GM12874 (cell line): ENCODE measurements around the gene NUP133.

Experiments
- TF ChIP-seq, protein P1 (sequence below): IDR thresholded peaks from 2 replicates; pipeline ENCODE4 v1.5.1; 2011; ENCODE audit warnings: low read depth, mild to moderate bottlenecking, control low read depth, low read length, moderate library complexity; ENCODE audit not compliant: insufficient read depth

Gene NUP133

GRCh38 chr1:229507951-229508822 is at the start of gene NUP133:
Gene NUP133 (minus strand): TSS chr1:229508341. CDS start chr1:229508249, 92 bp downstream.
- TF ChIP-seq, protein P1, sequence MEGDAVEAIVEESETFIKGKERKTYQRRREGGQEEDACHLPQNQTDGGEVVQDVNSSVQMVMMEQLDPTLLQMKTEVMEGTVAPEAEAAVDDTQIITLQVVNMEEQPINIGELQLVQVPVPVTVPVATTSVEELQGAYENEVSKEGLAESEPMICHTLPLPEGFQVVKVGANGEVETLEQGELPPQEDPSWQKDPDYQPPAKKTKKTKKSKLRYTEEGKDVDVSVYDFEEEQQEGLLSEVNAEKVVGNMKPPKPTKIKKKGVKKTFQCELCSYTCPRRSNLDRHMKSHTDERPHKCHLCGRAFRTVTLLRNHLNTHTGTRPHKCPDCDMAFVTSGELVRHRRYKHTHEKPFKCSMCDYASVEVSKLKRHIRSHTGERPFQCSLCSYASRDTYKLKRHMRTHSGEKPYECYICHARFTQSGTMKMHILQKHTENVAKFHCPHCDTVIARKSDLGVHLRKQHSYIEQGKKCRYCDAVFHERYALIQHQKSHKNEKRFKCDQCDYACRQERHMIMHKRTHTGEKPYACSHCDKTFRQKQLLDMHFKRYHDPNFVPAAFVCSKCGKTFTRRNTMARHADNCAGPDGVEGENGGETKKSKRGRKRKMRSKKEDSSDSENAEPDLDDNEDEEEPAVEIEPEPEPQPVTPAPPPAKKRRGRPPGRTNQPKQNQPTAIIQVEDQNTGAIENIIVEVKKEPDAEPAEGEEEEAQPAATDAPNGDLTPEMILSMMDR: no peak

GRCh38 chr1:229557200-229557850 is 49.2 kb upstream of the NUP133 start:
- TF ChIP-seq, protein P1: no peak

GRCh38 chr1:229554886-229555621 is 46.9 kb upstream of the NUP133 start:
- TF ChIP-seq, protein P1: no peak

DNA sequence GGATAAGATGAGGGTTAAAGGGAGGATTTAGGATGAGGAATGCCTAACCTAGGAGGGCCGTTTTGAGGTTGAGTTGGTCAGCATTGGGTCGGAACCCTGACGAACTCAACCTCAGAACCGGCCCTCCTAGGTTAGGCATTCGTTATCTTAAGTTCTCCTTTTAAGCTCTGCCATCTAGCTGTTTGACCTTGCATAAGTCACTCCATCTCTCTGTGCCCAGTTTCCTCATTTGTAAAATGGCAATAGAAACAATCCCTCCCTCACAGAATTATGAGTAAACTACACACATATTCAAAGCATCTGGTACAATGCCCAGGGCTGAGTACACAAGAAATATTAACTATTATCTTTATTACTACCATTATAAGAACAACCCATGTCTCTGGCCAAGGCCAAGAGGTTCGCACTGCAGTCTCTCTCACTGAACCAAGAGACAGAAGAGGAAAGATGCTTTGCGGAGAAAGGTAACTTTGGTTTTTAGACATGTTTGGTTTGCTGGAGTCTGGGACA is 45.5 kb upstream of the NUP133 start:
- TF ChIP-seq, protein P1: no peak

DNA sequence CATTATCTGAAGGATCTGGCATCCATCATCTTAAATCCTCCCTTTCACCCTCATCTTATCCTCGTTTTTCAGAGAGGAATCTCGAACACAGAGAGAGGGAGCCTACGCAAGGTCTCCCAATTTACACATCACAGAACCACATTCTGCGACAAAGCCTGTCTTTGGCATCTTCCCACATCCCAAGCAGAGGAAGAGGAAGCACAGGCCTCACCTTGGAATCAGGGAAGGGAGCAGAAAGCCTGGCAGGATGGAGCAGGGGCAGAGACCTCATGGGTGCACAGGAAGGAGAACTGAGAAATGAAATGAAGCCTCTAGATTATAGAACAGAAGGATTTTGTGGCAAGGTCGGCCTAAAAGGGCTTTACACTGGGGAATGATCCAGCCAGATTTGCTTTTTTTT is 44.6 kb upstream of the NUP133 start:
- TF ChIP-seq, protein P1: no peak

- TF ChIP-seq, protein P1: no peak
Observed at GRCh38 chr1:229550812-229551567, 42.8 kb upstream of the NUP133 start.

- TF ChIP-seq, protein P1: no peak
Observed at GRCh38 chr1:229547542-229547941, 39.4 kb upstream of the NUP133 start.
